ENCODE results near the gene TTC28.

- no peak for TF ChIP-seq CTCF (IDR thresholded peaks at IDR 0.05; ENCODE audit: low read depth, low read length)
- TF ChIP-seq POLR2A (IDR thresholded peaks at IDR 0.05; ENCODE audit: extremely low read depth, insufficient read length) = no peak
- no peak for TF ChIP-seq MAX (IDR thresholded peaks at IDR 0.05; ENCODE audit: low read depth, low read length)
Measured at GRCh38 chr22:28442711-28443525, 236.7 kb downstream of the TTC28 start.

Data from NB4 (cell line).